Lung microvascular endothelial cell (primary cell): ENCODE measurements around the gene COLEC11. TPM values are rescaled to one million over a fixed set of nuclear protein-coding genes. Genes with fewer than 3 reads are reported as not detected.
A peak's percentile ranks its signal among the peaks of the same experiment; 100 is the strongest.
"Not testable (repeated sequence)": the region's sequence is repeated elsewhere in the genome, so short reads cannot be mapped to it uniquely, and the experiment has no call there.

Source experiments
- DNase-seq, 2 donors: peaks; one replicate each; pipeline versions ENCODE4 v3.0.0 to v3.0.0-alpha.2; 2010; ENCODE audit warnings: low read depth in 2 of 2
- total RNA-seq: library from RNA; depleted of rRNA; stranded (reverse); fragments of >200 nt; gene quantifications from 2 replicates; pipeline ENCODE4 v1.2.1, GENCODE V29; 2014

COLEC11 gene
- total RNA-seq, 1 donor from 2014 or later, result 0.40 TPM

DNA sequence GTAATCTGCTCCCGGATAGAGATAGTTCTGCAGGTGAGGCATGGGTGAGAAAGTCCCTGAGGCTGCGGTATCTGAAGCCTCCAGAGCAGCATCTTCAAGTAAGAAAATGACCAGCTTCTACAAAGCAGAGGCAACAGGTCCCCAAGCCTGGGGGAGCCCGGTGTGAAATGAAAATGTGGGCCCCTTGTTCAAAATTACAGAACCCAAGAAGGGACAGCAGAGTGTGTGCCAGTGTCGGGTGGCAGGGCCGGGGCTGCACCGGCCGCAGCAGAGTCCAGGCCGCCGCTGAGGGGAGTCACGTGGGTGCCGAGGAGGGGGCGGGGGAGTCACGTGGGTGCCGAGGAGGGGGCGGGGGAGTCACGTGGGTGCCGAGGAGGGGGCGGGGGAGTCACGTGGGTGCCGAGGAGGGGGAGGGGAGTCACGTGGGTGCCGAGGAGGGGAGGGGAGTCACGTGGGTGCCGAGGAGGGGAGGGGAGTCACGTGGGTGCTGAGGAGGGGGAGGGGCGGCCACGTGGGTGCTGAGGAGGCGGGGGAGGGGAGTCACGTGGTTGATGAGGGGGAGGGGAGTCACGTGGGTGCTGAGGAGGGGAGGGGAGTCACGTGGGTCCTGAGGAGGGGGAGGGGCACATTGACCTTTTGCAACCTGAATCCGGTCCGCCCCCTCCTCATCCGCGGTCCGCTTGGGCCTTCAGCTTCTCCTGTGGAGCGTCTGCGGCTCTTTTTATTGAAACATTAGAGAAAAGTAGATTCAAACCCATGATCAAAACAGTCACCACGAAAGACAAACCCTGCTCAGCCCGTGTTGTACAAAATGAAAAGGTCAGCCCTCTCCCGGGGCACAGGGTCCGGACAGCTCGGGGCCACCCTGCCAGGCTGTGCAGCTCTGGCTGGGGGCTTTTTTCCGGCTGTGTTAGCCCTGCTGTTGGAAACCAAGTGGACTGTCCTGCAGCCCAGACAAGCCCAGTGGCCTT, 10.4 kb downstream of the COLEC11 start:
- peak in 1 of 2 donors; percentile 46 for DNase-seq

DNA sequence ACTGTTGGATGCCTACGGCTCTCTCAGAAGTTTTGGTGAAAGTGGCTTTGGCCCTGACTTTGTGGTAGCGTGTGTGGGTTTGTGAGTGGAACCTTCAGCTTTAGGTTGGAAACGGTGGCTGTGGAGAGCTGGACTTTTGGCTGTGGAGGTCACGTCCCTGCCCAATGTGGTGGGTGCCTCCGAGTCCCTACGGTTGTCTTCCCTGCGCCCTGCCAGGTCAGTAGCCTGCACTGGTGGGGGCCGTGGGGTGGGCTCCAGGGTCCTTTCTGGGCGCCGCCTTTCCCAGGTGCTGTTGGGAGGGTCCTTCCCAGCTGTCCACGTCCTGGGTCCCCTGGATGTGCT, 11.1 kb downstream of the COLEC11 start:
- DNase-seq, result no peak

DNA sequence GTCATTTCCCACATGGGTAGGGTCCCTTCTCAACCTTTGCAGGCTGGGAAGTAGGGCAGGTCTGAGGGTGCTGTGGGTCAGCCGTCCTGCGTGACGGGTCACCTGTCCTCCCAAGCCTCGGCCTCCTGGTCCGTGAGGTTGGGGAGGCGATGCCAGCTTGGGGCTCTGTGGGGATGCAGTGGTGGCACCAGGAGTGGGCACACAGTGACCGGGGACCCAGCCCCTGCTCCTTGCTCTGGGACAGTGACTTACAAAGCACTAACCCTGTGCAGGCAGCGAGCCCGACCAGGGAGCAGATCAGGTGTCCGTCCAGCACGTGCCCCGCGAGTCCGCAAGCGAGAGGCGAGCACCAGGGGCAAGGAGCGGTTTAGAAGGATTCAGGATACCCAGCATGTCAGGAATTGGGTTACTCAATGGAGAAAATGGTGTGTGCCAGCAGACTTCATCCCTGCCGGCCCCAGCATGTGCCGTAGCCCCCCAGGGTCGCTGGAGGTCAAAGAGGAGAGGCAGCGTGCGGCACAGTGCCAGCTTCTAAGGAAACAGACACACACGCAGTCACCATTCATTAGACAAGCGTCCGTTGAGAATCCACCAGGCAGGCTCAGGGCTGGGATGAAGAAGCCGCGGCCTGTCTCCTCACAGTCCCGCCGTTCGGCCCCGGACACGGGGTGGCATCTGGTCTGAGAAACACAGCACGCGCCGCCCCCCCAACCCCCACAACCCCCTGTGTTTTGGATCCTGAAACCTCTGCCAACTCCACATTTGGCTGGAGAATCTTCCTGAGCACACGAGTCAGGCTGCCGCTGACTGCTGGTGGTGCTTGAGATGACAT, 11.7 kb downstream of the COLEC11 start:
- DNase-seq, result no peak

DNA sequence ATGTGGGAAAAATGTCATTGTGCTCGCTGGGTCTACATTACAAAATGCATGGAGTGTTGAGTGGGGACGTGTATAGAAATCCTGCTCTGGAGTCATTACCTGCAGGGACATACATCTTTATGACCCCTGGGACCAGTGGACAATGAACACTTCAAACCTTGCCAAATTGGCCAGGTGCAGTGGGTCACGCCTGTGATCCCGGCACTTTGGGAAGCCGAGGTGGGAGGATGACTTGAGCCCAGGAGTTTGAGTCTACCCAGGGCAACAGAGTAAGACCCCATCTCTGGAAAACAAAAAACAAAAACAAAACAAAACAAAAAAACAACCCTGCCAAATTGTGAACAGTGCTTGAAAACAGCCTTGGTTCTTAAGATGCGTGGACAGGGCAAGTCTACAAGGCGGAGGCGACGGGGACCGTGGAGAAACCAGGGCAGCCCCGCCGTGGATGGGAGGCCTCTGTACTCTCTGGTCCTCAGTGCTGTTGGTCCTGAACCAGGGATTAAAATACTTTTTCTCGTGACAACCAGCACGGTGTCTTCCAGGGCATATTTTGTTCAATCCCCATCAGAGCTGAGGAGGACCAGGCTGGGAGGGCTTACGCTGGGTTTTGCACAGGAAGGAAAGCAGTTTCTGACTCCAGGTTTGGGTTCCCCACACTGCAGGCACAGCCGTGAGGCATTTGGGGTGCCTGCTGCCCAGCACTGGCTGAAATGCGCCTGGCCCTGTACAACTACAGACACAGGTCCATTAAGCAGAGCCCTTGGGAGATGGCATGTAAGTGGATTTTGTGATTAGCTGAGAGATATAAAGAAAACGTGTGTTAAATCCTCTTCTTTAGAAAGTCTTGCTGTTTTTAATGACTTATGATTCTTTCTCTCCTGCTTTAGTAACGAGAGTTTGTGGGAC, 13.7 kb downstream of the COLEC11 start:
- DNase-seq, result no peak

DNA sequence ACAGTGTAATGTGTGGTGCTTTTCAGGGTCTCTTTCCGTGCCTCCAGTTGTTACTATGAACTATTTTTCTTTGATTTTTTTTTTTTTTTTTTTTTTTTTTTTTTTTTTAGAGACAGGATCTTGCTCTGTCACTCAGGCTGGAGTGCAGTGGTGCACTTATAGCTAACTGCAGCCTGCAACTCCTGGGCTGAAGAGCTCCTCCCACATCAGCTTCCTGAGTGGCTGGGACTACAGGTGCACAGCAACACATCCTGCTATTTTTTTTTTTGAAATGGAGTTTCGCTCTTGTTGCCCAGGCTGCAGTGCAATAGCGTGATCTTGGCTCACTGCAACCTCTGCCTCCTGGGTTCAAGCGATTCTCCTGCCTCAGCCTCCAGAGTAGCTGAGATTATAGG, 14.4 kb downstream of the COLEC11 start:
- DNase-seq, result not testable (repeated sequence)

DNA sequence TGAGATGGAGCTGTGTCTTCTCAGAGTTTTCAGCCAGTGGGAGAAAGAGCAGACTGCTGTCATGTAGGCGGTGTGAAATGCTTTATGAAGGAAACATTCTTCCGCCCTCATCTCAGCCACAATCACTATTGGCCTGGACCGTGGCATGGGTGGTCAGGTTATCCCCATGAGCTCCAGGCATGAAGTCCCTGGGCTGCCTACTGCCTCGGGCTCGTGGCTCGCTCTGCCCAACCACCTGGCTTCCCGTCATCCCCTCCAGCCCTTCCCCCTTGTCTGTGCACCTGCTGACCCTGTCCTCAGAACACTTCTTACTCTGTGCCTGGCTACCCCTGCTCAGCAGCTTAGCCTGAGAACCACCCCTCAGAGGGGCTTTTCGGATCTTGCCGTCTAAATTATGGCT, 15.5 kb downstream of the COLEC11 start:
- DNase-seq, result no peak

DNA sequence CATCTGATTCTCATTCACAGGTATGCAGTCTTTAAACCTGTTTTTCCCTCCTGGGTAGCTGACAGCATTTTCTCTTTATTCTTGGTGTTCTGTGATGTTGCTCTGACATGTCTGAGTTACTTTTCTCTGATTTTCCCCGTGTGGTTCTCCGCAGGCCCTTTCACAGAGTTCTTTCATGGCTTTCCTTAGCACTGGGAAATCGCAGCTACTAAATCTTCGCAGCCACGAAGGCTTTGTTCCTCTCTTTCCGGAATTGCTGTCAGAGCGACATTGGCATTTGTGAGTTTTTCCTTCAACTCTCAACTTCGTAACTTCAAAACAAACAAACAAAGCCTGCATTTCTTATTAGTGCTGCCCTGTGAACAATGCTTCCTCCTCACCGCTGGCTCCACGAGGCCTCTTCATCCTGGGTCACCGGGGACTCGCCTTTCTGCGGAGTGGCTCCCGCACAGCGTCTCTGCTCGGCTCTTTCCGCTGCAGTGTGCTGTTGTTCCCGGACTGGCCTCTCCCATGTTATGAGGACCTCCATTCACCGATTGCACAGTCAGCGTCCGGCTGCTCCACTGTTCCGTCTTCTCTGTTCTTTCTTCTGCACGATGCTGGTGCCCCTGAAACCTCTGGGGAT, 16.1 kb downstream of the COLEC11 start:
- no peak for DNase-seq

DNA sequence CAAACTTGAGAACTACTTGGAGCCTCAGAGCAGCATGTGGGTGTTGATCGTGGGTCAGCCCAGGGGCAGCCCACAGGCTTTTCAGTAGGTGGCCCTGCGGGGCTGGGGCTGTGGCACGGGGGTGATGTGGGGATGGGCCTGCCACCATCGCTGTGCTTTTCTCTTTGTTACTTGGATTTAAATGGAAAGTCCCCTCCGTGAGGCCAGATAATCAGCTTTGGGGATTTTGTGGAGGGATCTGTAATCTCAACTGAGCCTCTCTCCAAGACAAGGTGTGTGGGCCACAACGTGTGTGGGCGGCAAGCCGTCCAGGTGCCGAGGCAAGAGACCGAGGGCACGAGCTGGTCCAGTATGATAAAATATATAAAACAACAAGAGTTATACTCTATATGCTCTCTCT, 16.7 kb downstream of the COLEC11 start:
- no peak for DNase-seq

DNA sequence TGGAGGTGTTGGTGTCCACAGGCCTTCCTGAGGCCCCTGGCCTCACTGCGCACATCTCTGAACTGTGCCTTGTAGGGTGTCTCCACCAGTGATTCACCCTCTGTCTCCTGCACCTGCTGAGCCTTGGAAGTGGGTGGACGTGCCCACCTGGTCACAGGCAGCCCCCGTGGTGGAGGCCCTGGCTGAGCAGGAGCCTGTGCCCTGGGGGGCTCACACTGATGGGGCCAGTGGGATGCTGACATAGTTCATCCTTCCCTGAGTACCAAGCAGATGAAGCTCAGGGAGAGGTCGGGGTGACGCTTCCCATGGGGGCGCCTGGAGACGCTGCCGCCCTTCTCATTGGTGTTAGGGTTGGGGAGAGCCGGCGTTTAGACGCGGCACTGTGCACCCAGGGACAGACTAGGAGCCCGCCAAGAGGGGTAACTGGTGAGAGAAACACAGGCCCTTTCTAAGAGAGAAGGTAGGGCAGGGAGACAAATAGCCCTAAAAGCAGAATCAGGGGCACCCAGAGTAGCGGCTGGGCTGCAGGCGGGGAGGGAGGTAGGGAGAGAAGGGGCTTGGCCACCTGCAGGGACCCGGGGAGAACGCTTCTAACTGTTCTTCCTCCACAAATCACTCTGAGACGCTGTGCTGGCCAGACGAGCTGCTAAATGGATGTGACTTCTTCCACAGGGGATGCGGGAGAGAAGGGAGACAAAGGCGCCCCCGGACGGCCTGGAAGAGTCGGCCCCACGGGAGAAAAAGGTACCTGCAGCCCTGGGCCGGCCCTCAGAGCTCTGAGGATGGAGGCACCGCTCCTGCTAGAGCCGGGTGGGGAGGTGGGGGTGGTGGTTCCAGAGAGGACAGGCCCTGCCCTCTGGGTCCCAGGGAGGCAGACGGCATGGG, 18.0 kb downstream of the COLEC11 start:
- DNase-seq, result no peak

DNA sequence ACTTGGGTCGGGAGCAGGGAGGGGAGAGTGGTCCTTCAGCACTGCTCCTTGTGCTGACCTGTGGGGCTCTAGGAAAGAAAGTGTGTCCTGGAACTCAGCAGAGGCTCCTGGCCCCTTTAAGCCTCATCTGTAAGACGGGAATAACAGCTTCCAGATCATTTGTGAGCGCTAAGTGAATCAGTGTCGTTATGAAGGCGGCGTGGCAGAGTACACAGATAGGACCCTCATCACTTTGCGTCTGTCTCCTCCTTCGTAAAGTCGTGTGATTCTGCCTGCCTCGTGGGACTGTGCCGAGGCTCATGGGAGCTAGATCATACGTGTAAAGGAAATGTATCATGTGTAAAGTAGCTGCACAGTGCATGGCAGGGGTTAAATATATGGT, 18.6 kb downstream of the COLEC11 start:
- no peak for DNase-seq

DNA sequence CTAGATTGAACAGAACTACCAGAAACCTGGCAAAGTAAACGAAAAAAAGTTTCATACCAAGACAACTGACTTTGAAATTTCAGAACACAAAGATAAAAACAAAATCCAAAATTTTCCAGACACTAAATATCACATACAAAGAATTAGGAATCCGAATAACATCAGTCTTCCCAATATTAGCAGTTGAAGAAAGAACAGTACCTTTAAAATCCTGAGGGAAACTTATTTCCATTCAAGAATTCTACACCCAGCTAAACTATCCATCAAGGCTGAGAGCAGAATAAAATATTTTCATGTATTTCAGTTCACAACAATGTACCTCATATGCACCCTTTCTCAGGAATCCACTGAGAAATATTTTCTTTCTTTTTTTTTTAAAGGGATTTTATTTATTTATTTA, 19.8 kb downstream of the COLEC11 start:
- not testable (repeated sequence) for DNase-seq

DNA sequence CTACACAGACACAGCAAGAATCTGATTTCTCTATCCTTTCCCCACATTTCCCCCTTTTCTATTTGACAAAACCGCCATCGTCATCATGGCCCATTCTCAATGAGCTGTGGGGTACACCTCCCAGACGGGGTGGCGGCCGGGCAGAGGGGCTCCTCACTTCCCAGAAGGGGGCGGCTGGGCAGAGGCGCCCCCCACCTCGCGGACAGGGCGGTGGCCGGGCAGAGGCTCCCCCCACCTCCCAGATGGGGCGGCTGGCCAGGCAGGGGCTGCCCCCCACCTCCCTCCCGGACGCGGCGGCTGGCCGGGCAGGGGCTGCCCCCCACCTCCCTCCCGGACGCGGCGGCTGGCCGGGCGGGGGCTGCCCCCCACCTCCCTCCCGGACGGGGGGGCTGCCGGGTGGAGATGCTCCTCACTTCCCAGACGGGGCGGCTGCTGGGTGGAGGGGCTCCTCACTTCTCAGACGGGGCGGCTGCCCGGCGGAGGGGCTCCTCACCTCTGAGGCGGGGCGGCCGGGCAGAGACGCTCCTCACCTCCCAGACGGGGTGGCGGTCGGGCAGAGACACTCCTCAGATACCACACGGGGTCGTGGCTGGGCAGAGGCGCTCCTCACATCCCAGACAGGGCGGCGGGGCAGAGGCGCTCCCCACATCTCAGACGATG, 20.8 kb downstream of the COLEC11 start:
- not testable (repeated sequence) for DNase-seq

DNA sequence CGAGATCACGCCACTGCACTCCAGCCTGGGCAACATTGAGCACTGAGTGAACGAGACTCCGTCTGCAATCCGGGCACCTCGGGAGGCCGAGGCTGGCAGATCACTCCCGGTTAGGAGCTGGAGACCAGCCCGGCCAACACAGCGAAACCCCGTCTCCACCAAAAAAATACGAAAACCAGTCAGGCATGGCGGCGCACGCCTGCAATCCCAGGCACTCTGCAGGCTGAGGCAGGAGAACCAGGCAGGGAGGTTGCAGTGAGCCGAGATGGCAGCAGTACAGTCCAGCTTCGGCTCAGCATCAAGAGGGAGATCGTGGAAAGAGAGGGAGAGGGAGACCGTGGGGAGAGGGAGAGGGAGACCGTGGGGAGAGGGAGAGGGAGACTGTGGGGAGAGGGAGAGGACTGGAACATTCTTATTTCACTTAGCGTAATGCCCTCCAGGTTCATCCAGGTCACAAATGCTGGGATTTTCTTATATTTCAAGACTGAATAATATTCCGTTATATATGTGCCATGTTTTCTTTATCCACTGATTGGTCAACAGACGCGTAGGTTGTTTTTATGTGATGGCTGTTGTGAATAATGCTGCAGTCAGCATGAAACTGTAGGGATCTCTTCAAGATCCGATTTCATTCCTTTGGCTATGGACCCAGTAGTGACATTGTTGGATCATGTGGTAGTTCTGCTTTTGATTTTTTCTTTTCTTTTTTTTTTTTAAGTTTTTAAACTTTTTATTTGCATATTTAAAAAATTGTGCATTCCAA, 21.7 kb downstream of the COLEC11 start:
- not testable (repeated sequence) for DNase-seq

DNA sequence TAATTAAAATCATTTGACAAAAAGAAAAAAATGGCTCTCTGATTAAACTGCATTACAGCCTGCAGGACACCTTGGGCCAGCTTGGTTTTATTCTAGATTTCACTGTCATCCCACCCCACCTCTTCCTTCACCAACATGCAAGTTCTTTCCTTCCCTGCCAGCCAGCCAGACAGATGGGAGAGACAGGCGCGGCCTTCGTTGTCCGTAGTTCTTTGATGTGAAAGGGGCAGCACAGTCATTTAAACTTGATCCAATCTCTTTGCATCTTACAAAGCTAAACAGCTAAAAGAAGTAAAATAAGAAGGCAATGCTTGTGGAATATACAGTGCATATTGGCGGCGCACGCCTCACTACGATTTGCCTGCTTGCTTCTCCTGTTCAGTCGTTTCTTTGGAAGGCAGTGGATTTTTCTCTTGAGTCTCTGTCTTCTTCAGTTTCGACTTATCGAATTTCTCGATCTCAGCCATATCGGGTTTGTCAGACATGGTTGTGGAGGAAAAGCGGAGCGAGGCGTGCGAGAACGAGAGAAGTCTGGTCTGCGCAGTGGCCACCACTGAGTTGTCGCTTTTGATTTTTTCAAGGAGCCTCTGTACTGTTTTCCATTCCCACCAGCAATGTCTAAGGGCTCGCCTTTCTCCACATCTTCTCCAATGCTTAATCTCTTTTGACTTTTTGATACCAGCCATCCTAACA, 22.4 kb downstream of the COLEC11 start:
- no peak for DNase-seq

DNA sequence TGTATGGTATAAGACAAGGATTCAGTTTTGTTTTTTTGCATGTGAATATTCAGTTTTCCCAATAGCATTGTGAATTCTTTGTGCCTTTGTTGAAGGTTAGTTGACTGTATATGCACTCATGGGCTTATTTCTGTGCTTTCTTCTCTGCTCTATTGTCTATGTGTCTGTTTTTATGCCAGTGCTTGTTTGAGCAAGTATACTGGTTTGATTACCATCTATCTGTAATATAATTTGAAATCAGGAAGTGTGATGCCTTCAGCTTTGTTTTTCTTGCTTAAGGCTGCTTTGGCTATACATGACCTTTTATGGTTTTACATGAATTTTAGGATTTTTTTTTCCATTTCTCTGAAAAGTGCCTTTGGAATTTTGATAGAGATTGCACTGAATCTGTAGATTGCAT, 23.5 kb downstream of the COLEC11 start:
- DNase-seq, result no peak

DNA sequence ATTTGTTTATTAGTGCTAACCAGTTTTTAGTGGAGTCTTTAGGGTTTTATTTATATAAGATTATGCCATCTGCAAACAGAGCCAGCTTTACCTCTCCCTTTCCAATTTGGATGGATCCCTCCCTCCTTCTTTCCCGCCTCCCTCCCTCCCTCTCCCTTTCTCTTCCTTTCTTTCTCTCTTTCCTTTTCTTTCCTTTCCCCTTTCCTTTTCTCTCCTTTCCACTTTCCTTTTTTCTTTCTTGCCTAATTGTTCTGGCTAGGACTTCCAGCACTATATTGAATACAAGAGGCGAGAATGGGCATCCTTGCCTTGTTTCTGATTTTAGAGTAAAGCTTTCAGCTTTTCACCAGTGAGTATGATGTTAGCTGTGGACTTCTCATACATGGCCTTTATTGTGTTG, 24.1 kb downstream of the COLEC11 start:
- DNase-seq, result no peak

DNA sequence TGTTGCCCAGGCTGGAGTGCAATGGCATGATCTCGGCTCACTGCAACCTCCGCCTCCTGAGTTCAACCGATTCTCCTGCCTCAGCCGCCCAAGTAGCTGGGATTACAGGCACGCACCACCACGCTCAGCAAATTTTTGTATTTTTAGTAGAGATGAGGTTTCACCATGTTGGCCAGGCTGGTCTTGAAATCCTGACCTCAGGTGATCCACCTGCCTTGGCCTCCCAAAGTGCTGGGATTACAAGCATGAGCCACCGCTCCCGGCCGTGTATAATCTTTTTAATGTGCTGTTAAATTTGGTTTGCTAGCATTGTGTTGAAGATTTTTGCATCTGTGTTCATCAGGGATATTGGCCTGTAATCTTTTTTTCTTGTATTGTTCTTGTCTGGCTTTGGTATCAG, 24.7 kb downstream of the COLEC11 start:
- DNase-seq, result not testable (repeated sequence)

DNA sequence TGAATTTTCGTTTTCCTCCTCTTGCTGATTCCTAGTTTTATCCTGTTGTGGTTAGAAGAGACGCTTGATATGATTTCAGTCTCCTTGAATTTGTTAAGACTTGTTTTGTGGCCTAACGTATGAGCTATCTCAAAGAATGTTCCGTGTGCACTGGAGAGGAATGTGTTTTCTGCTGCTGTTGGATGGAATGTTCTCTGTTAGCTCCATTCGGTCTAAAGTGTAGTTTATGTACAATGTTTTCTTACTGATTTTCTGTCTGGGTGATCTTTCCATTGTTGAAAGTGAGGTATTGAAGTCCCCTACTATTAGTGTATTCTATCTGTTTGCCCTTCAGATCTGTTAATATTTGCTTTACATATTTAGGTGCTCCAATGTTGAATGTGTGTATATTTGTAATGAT, 25.9 kb downstream of the COLEC11 start:
- no peak for DNase-seq
